H1 (cell line): ENCODE results near the gene CABCOCO1. TPM values are rescaled to one million over a fixed set of nuclear protein-coding genes. Genes with fewer than 3 reads are reported as not detected.

ENCODE experiments used
- KDM5A ChIP-seq: fragments of 200-600 bp; IDR thresholded peaks from 2 replicates; pipeline ENCODE4 v1.7.1; 2012; ENCODE audit warnings: mild to moderate bottlenecking, low read length, inconsistent platforms, mixed read lengths
- polyA plus RNA-seq, 7 experiments: library from polyadenylated mRNA; depleted of rRNA in 3 of 7; stranded (reverse) in 5 of 7; unstranded in 2 of 7; fragments of >200 nt in 5 of 7; fragments of 200-250 nt in 2 of 7; gene quantifications; 1 replicate in 5 of 7; 2 replicates in 1 of 7; 4 replicates in 1 of 7; pipeline versions ENCODE4 v1.2.1 to v1.2.3, GENCODE V29; 2011 to 2013; ENCODE audit warnings: missing spikeins in 2 of 7, mixed read lengths in 2 of 7
- total RNA-seq: library from RNA; stranded (reverse); fragmentation: NEBNext Ultra II Directional; extraction: Animal tissue kit (Norgen Biotek cat#: 25700); gene quantifications from 2 replicates; pipeline ENCODE4 v1.2.1, GENCODE V29; 2021
- TF ChIP-seq, protein P1 (sequence below): fragments of 300-600 bp; sonication (generic); IDR thresholded peaks from 2 replicates; pipeline ENCODE4 v1.7.1; 2012; ENCODE audit warnings: low read length, moderate library complexity, mild to moderate bottlenecking, inconsistent platforms; ENCODE audit not compliant: insufficient replicate concordance

CABCOCO1 gene
- total and polyA plus RNA-seq, 2 of the 8 experiments (the other 6 are each of a cell fraction or from before 2014, with no cell fraction given): not detected

- TF ChIP-seq, protein P1, sequence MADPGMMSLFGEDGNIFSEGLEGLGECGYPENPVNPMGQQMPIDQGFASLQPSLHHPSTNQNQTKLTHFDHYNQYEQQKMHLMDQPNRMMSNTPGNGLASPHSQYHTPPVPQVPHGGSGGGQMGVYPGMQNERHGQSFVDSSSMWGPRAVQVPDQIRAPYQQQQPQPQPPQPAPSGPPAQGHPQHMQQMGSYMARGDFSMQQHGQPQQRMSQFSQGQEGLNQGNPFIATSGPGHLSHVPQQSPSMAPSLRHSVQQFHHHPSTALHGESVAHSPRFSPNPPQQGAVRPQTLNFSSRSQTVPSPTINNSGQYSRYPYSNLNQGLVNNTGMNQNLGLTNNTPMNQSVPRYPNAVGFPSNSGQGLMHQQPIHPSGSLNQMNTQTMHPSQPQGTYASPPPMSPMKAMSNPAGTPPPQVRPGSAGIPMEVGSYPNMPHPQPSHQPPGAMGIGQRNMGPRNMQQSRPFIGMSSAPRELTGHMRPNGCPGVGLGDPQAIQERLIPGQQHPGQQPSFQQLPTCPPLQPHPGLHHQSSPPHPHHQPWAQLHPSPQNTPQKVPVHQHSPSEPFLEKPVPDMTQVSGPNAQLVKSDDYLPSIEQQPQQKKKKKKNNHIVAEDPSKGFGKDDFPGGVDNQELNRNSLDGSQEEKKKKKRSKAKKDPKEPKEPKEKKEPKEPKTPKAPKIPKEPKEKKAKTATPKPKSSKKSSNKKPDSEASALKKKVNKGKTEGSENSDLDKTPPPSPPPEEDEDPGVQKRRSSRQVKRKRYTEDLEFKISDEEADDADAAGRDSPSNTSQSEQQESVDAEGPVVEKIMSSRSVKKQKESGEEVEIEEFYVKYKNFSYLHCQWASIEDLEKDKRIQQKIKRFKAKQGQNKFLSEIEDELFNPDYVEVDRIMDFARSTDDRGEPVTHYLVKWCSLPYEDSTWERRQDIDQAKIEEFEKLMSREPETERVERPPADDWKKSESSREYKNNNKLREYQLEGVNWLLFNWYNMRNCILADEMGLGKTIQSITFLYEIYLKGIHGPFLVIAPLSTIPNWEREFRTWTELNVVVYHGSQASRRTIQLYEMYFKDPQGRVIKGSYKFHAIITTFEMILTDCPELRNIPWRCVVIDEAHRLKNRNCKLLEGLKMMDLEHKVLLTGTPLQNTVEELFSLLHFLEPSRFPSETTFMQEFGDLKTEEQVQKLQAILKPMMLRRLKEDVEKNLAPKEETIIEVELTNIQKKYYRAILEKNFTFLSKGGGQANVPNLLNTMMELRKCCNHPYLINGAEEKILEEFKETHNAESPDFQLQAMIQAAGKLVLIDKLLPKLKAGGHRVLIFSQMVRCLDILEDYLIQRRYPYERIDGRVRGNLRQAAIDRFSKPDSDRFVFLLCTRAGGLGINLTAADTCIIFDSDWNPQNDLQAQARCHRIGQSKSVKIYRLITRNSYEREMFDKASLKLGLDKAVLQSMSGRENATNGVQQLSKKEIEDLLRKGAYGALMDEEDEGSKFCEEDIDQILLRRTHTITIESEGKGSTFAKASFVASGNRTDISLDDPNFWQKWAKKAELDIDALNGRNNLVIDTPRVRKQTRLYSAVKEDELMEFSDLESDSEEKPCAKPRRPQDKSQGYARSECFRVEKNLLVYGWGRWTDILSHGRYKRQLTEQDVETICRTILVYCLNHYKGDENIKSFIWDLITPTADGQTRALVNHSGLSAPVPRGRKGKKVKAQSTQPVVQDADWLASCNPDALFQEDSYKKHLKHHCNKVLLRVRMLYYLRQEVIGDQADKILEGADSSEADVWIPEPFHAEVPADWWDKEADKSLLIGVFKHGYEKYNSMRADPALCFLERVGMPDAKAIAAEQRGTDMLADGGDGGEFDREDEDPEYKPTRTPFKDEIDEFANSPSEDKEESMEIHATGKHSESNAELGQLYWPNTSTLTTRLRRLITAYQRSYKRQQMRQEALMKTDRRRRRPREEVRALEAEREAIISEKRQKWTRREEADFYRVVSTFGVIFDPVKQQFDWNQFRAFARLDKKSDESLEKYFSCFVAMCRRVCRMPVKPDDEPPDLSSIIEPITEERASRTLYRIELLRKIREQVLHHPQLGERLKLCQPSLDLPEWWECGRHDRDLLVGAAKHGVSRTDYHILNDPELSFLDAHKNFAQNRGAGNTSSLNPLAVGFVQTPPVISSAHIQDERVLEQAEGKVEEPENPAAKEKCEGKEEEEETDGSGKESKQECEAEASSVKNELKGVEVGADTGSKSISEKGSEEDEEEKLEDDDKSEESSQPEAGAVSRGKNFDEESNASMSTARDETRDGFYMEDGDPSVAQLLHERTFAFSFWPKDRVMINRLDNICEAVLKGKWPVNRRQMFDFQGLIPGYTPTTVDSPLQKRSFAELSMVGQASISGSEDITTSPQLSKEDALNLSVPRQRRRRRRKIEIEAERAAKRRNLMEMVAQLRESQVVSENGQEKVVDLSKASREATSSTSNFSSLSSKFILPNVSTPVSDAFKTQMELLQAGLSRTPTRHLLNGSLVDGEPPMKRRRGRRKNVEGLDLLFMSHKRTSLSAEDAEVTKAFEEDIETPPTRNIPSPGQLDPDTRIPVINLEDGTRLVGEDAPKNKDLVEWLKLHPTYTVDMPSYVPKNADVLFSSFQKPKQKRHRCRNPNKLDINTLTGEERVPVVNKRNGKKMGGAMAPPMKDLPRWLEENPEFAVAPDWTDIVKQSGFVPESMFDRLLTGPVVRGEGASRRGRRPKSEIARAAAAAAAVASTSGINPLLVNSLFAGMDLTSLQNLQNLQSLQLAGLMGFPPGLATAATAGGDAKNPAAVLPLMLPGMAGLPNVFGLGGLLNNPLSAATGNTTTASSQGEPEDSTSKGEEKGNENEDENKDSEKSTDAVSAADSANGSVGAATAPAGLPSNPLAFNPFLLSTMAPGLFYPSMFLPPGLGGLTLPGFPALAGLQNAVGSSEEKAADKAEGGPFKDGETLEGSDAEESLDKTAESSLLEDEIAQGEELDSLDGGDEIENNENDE: no peak
- no peak for TF ChIP-seq KDM5A
Measured at GRCh38 chr10:61640856-61641255, 21.9 kb upstream of the CABCOCO1 start (continued).
